ENCODE measurements around the gene ANKRD40CL.

DNA sequence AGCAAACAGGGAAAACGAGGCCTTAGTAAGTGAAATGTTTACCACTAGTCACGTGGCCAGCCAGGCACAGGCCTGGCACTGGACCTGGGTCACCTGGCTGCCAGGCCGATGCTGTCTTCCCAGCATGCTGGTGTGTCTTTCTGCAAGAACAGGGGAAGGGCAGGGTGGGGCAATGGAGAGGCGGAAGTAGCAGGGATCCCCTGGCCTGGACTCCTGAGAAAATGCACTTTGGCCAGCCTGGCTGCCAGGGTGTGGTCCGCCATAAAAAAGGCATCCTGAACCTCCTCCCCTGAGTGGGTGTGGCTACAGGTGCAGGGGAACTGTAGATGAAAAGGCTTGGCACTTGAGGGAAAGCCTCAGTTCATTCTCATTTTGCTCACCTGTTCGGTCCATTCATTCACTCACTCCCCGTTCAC is 1.0 kb upstream of the ANKRD40CL start:
- TF ChIP-seq, protein P1, sequence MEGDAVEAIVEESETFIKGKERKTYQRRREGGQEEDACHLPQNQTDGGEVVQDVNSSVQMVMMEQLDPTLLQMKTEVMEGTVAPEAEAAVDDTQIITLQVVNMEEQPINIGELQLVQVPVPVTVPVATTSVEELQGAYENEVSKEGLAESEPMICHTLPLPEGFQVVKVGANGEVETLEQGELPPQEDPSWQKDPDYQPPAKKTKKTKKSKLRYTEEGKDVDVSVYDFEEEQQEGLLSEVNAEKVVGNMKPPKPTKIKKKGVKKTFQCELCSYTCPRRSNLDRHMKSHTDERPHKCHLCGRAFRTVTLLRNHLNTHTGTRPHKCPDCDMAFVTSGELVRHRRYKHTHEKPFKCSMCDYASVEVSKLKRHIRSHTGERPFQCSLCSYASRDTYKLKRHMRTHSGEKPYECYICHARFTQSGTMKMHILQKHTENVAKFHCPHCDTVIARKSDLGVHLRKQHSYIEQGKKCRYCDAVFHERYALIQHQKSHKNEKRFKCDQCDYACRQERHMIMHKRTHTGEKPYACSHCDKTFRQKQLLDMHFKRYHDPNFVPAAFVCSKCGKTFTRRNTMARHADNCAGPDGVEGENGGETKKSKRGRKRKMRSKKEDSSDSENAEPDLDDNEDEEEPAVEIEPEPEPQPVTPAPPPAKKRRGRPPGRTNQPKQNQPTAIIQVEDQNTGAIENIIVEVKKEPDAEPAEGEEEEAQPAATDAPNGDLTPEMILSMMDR (IDR thresholded peaks at IDR 0.05): no peak
- TF ChIP-seq POLR2AphosphoS5 (IDR thresholded peaks at IDR 0.05; ENCODE audit: low read depth, low read length): no peak
- no peak for TF ChIP-seq SIN3A (IDR thresholded peaks at IDR 0.05; ENCODE audit: borderline replicate concordance, insufficient read depth, low read depth, low read length)
- no peak for TF ChIP-seq TCF7L2 (IDR thresholded peaks at IDR 0.05; ENCODE audit: low read depth, low read length)
- TF ChIP-seq, protein P2, sequence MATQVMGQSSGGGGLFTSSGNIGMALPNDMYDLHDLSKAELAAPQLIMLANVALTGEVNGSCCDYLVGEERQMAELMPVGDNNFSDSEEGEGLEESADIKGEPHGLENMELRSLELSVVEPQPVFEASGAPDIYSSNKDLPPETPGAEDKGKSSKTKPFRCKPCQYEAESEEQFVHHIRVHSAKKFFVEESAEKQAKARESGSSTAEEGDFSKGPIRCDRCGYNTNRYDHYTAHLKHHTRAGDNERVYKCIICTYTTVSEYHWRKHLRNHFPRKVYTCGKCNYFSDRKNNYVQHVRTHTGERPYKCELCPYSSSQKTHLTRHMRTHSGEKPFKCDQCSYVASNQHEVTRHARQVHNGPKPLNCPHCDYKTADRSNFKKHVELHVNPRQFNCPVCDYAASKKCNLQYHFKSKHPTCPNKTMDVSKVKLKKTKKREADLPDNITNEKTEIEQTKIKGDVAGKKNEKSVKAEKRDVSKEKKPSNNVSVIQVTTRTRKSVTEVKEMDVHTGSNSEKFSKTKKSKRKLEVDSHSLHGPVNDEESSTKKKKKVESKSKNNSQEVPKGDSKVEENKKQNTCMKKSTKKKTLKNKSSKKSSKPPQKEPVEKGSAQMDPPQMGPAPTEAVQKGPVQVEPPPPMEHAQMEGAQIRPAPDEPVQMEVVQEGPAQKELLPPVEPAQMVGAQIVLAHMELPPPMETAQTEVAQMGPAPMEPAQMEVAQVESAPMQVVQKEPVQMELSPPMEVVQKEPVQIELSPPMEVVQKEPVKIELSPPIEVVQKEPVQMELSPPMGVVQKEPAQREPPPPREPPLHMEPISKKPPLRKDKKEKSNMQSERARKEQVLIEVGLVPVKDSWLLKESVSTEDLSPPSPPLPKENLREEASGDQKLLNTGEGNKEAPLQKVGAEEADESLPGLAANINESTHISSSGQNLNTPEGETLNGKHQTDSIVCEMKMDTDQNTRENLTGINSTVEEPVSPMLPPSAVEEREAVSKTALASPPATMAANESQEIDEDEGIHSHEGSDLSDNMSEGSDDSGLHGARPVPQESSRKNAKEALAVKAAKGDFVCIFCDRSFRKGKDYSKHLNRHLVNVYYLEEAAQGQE (IDR thresholded peaks at IDR 0.05; ENCODE audit: insufficient read depth in 1 of 2, low read depth in 2 of 2, low read length in 1 of 2): no peak

Data from Panc1 (cell line).